HL-60 (cell line): ENCODE data around the gene DROSHA.

ENCODE experiments used
- DNase-seq, 2 experiments: peaks; one replicate each; pipeline ENCODE4 v3.0.0-alpha.2; 2010 to 2020; ENCODE audit warnings: low read depth in 1 of 2, low spot score in 1 of 2
- H3K27ac ChIP-seq: fragments of 250-450 bp; sonication (Bioruptor Pico); replicated peaks from 2 replicates; pipeline ENCODE4 v1.5.1; 2020; ENCODE audit warnings: mild to moderate bottlenecking, moderate library complexity
- H3K27me3 ChIP-seq: fragments of 250-450 bp; sonication (Bioruptor Pico); 2 replicates; pipeline ENCODE4 v1.5.1; 2021; ENCODE audit warnings: mild to moderate bottlenecking, moderate library complexity; ENCODE audit not compliant: insufficient read depth, poor library complexity, severe bottlenecking
- H3K4me3 ChIP-seq: replicated peaks from 2 replicates; pipeline ENCODE4 v1.5.1; 2011; ENCODE audit warnings: mild to moderate bottlenecking, control low read depth, low read length; ENCODE audit not compliant: insufficient read depth
- CTCF ChIP-seq: IDR thresholded peaks from one replicate; pipeline ENCODE4 v1.5.1; 2011; ENCODE audit warnings: low read length, control low read depth, inconsistent platforms; ENCODE audit not compliant: insufficient read depth
- GABPA ChIP-seq: IDR thresholded peaks from 2 replicates; pipeline ENCODE4 v1.6.1; 2012; ENCODE audit warnings: low read depth
- POLR2AphosphoS5 ChIP-seq: IDR thresholded peaks from 2 replicates; pipeline ENCODE4 v1.6.1; 2012; ENCODE audit warnings: low read depth
- REST ChIP-seq: IDR thresholded peaks from 2 replicates; pipeline ENCODE4 v1.6.1; 2012; ENCODE audit warnings: low read depth; ENCODE audit not compliant: insufficient replicate concordance
- SPI1 ChIP-seq: IDR thresholded peaks from 2 replicates; pipeline ENCODE4 v1.6.1; 2012; ENCODE audit warnings: low read depth, mild to moderate bottlenecking, borderline replicate concordance

Gene DROSHA

GRCh38 chr5:31453522-31453921 lies 78.4 kb downstream of the DROSHA start:
- Histone ChIP-seq H3K27ac (no peak overlapping the region), H3K4me3 (no peak overlapping the region), H3K27me3 (no peaks in the 10 kb centered on the region)
- no peak for DNase-seq
- peak; percentile 29; the same call in 1 of the 2 replicates for TF ChIP-seq SPI1
- TF ChIP-seq POLR2AphosphoS5, result no peak
- TF ChIP-seq REST, result no peak

GRCh38 chr5:31452314-31452713 lies 79.6 kb downstream of the DROSHA start:
- no peak overlapping the region for H3K4me3 ChIP-seq

GRCh38 chr5:31449962-31450361 lies 81.9 kb downstream of the DROSHA start:
- Histone ChIP-seq H3K4me3 (no peak overlapping the region), H3K27ac (no peak overlapping the region), H3K27me3 (no peaks in the 10 kb centered on the region)
- no peak for DNase-seq
- TF ChIP-seq CTCF (no peak), SPI1 (no peak), GABPA (no peak), POLR2AphosphoS5 (no peak), REST (no peak)

More at GRCh38 chr5:31452314-31452713, 79.6 kb downstream of the DROSHA start:
- no peaks in the 10 kb centered on the region for H3K27me3 ChIP-seq
- TF ChIP-seq SPI1 (no peak), GABPA (no peak), POLR2AphosphoS5 (no peak), REST (no peak), CTCF (no peak)
- H3K27ac ChIP-seq, result no peak overlapping the region
- no peak for DNase-seq
